ENCODE data around the gene C5orf63.
A peak's percentile ranks its signal among the peaks of the same experiment; 100 is the strongest.

C5orf63 gene

DNA sequence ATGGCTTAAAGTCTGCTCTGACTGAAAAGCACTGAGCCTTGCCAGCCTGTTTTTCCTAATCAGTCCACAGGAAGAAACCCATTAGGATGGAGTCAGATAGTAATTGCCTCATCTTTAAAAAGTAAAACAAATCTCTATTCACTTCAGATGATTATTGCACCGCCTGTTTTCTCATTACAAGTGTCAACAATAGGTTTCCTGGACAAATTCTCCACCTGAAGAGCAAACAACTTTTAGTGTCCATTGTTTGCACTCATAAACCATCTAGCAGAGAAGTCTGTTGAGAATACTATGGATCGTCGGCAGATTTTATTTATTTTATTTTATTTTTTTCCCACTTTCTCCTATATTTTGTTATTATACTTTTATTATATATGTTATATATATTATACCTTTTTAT lies 20.3 kb downstream of the C5orf63 start:
- intact Hi-C loops (cut with DNase I; ENCODE audit: low total_unique reads), result no loop called here
- Histone ChIP-seq H3K4me3 (no peak overlapping the region), H3K27ac (no peak overlapping the region), H3K9me3 (no peaks in the 10 kb centered on the region), H3K4me1 (no peaks in the 10 kb centered on the region), H3K36me3 (no peaks in the 10 kb centered on the region), H3K27me3 (no peaks in the 10 kb centered on the region)
- TF ChIP-seq, protein P1, sequence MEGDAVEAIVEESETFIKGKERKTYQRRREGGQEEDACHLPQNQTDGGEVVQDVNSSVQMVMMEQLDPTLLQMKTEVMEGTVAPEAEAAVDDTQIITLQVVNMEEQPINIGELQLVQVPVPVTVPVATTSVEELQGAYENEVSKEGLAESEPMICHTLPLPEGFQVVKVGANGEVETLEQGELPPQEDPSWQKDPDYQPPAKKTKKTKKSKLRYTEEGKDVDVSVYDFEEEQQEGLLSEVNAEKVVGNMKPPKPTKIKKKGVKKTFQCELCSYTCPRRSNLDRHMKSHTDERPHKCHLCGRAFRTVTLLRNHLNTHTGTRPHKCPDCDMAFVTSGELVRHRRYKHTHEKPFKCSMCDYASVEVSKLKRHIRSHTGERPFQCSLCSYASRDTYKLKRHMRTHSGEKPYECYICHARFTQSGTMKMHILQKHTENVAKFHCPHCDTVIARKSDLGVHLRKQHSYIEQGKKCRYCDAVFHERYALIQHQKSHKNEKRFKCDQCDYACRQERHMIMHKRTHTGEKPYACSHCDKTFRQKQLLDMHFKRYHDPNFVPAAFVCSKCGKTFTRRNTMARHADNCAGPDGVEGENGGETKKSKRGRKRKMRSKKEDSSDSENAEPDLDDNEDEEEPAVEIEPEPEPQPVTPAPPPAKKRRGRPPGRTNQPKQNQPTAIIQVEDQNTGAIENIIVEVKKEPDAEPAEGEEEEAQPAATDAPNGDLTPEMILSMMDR (IDR thresholded peaks at IDR 0.05), result no peak
- no peak for DNase-seq

DNA sequence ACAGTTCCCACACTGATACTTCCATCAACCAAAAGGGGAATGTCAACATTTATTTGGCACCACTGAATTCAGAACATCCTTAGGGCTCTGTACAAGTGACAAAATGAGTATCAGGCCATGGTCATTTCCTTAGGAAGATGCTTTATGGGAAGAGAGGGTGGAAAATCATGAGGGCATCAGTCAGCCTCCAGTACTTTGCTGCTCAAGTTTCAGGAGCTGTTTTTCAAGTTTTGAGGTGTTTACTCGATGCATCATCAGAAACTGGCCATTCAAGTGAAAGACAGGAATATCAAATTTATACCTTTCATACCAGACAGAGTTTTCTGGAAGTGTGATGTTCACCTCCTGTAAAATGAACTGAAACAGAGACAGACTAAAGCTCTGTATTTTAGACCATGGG lies 21.7 kb downstream of the C5orf63 start:
- H3K27ac ChIP-seq, result no peak overlapping the region
- H3K36me3 ChIP-seq, result no peaks in the 10 kb centered on the region
- H3K4me1 ChIP-seq, result no peaks in the 10 kb centered on the region
- H3K27me3 ChIP-seq, result no peaks in the 10 kb centered on the region
- no peak overlapping the region for H3K4me3 ChIP-seq
- no peaks in the 10 kb centered on the region for H3K9me3 ChIP-seq
- intact Hi-C loops (cut with DNase I; ENCODE audit: low total_unique reads), result no loop called here
- no peak for DNase-seq
- TF ChIP-seq, protein P1 (IDR thresholded peaks at IDR 0.05), result no peak

DNA sequence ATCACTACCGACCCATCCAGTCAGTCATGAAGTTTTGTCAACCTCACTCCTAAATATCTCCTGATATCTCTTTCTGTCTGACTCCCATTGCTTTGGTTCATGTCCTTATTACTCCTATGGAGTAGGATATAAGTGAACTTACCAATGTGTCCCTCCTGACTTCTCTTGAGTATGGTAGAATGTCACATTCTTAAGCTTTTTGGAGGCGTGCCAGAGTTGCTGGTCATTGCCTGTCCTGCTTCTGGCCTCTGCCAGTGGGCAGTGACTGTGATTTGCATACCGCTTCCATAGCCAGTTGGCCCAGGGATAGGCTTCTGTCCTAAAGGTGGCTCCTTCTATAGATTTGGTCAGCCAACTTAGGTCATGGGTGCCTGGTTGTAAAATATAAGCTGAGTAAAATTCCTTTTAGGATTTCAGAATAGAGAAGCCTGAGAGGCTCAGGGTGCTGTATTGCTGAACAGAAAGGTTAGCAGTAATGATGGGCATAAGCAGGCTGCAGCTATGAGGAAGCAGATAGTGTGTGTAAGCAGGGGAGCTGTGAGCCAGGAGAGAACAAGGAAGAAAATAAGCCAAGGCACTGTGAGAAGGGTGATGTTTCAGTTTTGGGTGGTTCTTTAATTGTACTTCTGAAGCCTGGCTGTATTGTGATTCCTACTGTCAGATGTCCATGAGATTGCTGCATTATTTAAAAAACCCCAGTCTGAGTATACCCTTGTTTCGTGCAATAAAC lies 26.8 kb downstream of the C5orf63 start:
- H3K27ac ChIP-seq, result no peak overlapping the region
- H3K4me1 ChIP-seq, result peaks cover 0 to 9% (median 4%) of the 10 kb centered on the region in 4 donors
- no peak overlapping the region for H3K4me3 ChIP-seq
- DNase-seq, result no peak
- TF ChIP-seq, protein P1 (IDR thresholded peaks at IDR 0.05), result no peak
- no peaks in the 10 kb centered on the region for H3K27me3 ChIP-seq
- H3K36me3 ChIP-seq, result no peaks in the 10 kb centered on the region
- H3K9me3 ChIP-seq, result no peaks in the 10 kb centered on the region
- intact Hi-C loops (cut with DNase I; ENCODE audit: low total_unique reads), result no loop called here

DNA sequence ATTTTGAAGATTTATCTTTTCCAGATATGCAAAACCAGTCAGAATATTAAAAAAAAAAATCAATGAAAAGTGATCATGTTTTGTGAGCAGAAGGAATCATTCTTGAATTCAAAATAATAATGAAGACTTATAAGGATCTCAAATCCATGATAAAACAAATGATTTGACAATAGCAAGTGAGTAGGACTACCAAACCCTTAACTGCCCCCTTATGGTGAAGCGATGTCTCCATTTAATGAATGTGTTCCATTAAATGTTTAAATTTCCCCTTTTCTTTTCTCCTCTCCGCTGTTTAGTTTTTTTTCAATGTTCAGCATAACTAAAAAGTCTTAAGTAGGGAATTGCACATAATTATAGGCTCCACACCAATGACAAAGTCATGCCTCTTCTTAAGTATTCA lies 30.7 kb downstream of the C5orf63 start:
- no peaks in the 10 kb centered on the region for H3K36me3 ChIP-seq
- intact Hi-C loops (cut with DNase I; ENCODE audit: low total_unique reads), result no loop called here
- no peaks in the 10 kb centered on the region for H3K9me3 ChIP-seq
- no peaks in the 10 kb centered on the region for H3K27me3 ChIP-seq
- H3K4me3 ChIP-seq, result no peak overlapping the region
- TF ChIP-seq, protein P1 (IDR thresholded peaks at IDR 0.05), result peak; percentile 24 to 26
- H3K4me1 ChIP-seq, result peaks cover 0 to 16% (median 11%) of the 10 kb centered on the region in 4 donors
- peak overlapping the region in 1 of 2 donors; percentile 72 for H3K27ac ChIP-seq
- no peak for DNase-seq

DNA sequence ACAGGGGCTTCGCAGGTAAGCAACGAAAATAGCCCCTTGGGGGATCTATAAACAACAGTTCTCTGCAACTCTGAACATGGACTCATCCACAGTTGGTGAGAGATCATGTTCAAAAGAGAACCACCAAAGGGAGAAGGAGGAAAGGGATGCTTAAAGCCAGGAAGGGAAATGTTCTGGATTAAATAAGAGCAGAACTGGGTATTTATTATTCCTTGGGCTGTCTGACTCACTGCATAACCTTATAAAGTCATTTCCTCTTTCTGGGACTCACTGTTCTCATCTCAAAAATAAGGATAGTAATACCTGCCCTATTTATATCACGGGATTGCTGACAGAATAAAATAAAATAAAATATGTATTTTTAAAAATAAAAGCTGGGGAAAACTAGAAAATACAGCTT lies 31.7 kb downstream of the C5orf63 start:
- intact Hi-C loops (cut with DNase I; ENCODE audit: low total_unique reads), result no loop called here
- DNase-seq, result no peak
- Histone ChIP-seq H3K4me3 (no peak overlapping the region), H3K9me3 (no peaks in the 10 kb centered on the region), H3K4me1 (peaks cover 0 to 16% (median 11%) of the 10 kb centered on the region in 4 donors), H3K27me3 (no peaks in the 10 kb centered on the region), H3K27ac (peak overlapping the region; percentile 51 to 72), H3K36me3 (no peaks in the 10 kb centered on the region)
- TF ChIP-seq, protein P1 (IDR thresholded peaks at IDR 0.05), result no peak
